HG02840 (cell line): ENCODE results near the gene PACC1.
A peak's percentile ranks its signal among the peaks of the same experiment; 100 is the strongest.
"Not testable (repeated sequence)": the region's sequence is repeated elsewhere in the genome, so short reads cannot be mapped to it uniquely, and the experiment has no call there.

Experiments
- ATAC-seq: cut with Tn5 transposase; IDR thresholded peaks from one replicate; pipeline ENCODE4 v1.9.1; 2021; ENCODE audit warnings: mild to moderate bottlenecking, moderate library complexity, moderate number of reproducible peaks; ENCODE audit not compliant: unreplicated experiment, low FRiP score

PACC1 gene

DNA sequence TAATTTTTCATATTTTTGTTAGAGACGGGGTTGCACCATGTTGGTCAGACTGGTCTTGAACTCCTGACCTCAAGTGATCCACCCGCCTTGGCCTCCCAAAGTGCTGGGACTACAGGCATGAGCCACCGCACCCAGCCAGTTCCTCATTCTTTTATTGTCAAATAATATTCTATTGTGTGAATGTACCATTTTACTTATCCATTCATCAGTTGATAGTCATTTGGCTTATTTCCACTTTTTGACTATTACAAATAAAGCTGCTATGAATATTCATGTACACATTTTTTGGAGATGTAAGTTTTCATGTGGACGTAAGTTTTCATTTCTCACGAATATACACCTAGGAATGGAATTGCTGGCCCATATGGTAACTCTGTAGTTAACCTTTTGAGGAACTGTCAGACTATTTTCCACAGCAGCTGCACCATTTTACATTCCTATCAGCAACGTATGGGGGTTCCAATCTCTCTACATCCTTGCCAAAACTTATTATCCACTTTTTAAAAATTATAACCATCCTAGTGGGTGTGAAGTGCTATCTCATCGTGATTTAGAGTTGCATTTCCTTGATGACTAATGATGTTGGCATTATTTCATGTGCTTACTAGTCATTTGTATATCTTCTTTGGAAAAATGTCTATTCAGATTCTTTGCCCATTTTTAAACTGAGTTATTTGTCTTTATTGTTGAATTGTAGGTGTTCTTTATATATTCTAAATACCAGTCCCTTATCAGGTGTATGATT is 12.7 kb downstream of the PACC1 start:
- no peak for ATAC-seq

DNA sequence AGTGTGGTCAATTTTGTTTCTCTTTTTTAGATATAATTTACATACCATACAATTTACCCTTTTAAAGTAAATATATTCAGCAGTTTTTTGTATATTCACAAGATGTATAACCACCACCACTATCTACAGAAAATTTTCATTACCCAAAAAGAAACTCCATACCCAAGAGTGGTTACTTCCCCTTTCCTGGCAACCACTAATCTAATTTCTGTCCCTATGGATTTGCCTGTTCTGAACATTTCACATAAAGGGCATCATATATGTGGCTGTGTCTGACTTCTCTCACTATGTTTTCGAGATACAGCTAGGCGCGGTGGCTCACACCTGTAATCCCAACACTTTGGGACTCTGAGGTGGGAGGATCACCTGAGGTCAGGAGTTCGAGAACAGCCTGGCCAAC is 13.6 kb downstream of the PACC1 start:
- no peak for ATAC-seq

DNA sequence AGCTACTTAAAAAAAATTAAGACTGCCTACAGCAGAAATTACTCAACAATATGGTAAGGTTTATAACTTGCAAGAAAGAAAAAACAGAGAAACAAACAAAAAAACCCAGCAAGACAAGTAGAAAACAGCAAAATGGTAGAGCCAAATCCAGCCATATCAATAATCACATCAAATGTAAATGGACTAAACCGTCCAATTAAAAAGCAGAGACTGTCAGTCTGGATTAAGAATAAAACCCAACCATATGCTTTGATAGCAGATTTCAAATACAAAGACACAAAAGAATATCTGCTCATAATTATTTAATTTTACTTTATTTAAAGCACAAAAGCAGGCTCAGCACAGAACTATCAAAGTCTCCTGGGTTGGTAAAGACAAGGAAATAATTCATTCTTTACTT is 17.5 kb downstream of the PACC1 start:
- no peak for ATAC-seq

DNA sequence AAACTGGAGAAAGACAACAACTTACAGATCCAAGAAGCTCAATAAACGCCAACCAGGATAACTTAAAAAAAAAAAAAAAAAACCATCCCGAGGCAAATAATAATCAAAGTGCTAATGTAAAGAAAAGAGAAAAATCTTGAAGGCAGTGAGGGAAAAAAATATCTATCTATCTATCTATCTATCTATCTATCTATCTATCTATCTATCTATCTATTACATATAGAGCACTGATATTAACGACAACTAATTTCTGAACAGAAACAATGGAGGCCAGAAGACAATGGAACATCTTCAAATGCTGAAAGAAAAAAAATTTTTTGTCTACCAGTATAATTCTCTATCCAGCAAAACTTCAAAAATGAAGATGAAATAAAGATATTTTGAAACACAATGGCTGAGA is 18.0 kb downstream of the PACC1 start:
- no peak for ATAC-seq

DNA sequence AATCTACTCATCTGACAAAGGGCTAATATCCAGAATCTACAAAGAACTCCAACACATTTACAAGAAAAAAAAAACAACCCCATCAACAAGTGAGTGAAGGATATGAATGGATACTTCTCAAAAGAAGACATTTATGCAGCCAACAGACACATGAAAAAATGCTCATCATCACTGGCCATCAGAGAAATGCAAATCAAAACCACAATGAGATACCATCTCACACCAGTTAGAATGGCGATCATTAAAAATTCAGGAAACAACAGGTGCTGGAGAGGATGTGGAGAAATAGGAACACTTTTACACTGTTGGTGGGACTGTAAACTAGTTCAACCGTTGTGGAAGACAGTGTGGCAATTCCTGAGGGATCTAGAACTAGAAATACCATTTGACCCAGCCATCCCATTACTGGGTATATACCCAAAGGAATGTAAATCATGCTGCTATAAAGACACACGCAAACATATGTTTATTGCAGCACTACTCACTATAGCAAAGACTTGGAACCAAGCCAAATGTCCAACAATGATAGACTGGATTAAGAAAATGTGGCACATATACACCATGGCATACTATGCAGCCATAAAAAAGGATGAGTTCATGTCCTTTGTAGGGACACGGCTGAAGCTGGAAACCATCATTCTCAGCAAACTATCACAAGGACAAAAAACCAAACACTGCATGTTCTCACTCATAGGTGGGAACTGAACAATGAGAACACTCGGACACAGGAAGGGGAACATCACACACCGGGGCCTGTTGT is 18.8 kb downstream of the PACC1 start:
- ATAC-seq: not testable (repeated sequence)

DNA sequence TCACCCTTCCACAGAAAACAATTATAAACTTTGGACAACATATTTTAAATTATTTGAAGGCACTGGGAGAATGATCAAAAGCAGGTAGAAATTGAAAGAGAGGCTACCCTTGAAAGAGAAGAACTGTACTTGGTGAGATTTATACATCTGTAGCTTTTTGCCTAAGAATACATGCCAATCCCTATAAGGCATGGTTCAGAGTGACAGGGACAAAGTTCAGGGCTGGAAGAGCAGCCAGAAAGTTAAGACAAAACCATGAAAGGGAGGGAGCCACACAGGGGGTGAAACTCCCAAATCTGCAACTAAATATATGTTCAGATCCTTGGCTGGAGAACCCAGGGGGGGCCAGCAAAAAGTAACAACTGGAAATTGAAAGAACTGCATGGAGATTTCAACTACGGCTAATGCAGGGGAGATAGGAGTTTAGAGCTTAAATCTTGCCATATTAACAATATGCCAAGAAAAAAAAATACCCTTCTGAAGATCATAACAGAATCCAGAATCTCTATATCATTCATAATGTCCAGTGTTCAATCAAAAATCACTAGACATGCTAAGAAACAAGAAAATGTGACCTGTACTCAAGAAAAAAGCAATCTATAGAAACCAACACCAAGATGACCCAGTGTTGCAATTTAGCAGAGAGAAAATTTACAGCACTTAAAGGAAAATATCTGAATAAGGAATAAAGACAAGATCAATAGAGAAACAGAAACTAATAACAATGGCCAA is 25.5 kb downstream of the PACC1 start:
- ATAC-seq: no peak

DNA sequence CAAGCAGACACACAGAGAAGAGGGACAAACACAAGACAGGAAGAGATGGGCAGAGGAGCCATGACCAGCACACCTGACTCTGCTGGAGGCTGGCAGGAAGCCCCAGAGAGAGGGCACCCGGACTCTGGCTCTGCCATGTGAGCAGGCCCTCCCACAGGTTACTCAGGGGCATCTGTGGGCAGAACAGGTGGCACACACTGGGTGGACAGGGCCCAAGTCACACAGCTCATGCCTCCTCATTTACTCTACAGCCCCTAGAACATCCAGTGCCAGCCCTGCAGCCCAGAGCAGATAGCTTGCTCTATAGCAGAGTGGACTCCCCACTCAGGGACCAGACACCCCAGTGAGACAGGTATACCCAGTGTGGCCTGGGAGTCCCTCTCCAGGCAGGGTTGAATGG is 28.7 kb downstream of the PACC1 start:
- no peak for ATAC-seq

DNA sequence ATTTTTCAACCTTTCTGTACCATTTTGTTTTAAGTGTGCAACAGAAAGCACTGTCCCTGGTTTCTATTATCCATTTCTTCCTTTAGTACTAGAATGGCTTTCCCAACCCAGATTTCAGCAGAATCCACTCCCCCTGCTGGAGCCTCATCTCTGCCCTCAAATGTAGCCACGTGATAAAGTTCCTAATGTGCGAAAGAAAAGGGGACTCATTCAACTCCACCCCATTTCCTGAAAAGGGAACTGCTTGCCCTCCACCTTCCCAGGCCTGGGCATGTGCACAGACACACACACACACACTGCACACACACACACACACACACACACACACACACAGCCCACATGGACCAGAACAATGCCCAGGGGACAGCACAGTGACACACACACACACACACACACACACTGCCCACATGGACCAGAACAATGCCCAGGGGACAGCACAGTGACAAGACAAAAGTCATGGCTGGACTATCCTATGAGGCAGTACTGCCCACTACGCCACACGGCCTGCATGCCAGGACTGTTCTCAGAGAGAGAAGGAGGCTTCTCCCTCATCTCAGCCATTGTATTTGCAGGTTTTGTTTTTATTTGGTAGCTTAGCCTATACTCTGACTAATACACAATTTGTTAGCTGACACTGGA is 33.2 kb downstream of the PACC1 start:
- no peak for ATAC-seq

DNA sequence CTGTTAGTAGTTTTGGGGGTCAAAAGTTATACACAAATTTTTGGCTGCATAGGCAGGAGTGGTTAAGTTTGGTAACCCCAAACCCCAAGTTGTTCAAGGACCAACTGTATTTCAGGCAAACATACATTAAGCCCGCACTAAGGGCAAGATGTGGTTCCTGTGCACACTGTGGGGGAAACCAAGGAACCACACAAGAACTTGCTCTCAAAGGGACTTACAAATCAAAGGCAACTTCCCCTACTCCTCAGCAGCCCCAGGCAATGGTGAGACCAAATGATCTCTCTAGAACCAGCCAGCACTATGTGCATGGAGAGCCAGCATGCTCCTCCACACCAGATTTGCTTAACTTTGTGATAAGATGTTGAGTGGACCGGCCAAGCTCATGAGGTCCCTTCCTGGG is 35.3 kb downstream of the PACC1 start:
- no peak for ATAC-seq

DNA sequence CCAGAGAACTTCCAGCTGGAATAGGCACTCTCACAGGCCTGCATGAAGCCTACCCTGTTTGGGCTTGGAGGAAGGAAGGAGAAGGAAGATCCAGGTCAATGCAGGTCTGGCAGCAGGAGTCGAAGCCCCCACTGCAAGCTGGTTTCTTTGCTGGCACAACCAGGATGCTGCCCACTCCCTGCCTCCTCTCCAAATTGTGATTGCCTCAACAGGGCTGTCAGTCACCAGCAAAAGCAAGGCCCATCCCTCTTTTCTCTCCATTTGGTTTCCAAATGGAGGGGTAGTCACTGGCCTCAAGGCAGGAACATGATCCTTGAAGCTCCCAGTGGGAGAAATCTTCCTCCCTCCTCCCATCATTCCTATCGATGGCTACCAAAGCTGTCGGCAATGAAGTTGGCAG is 37.0 kb downstream of the PACC1 start:
- no peak for ATAC-seq

DNA sequence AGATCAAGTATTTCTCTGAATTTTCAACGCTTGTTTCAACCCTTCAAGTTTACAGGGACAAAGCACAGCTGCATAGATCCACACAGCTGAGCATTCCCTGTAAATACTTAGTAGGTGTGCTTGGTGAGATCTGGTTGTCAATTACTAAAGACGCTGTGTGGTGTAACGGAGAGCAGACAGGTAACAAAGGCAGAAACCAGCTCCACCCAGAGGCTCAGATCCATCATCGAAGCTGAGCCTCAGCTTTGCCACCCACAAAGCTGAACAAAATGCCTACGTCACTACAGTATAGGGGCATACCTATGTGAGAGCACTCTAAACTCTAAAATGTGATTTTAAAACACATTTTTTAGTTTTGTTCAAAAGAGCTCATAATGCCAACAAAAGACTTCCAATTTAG is 38.7 kb downstream of the PACC1 start:
- no peak for ATAC-seq

DNA sequence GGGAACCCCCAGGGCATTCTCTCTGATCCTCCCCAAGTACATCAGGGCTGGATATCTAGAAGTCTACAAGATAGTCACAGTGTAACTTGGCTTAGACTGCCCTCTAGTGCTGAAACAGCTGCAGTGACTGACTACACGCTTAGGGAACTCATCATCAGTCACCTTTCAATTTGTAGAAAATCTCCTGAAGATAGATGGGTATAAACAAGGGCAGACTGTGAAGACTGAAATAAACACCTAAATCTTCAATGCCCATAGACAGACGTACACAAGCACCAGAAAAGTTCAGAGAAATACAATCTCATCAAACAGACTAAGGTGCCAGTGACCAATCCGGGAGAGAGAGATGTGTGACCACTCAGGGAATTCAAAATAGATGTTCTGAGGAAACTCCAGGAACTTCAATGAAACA is 46.6 kb downstream of the PACC1 start:
- peak; percentile 83 for ATAC-seq

DNA sequence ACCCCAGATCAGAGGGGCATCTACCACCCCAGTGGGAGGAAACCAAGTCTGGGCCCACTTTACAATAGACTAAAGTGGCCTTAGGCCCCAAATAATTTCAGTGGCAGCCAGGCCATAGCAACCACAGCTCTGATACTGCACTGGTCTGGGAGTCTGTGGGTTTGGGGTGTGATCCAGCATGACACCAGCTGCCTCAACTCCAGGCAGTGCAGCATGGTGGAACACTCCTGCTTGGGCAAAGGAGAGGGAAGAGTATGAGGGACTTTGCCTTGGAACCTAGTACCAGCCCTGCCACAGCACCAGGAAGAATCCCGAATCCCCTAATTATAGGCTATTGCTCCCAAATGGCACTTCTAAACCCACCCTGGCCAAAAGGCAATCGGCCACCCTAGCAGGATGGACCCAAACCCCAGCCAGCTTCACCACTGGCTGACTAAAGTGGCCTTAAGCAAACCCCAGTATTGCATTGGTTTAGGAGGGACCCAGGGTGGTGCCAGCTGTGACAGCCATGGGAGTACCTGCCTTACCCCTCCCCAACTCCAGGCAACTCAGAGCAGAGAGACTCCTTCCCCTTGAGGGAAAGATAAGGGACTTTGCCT is 47.1 kb downstream of the PACC1 start:
- peak; percentile 12 for ATAC-seq

DNA sequence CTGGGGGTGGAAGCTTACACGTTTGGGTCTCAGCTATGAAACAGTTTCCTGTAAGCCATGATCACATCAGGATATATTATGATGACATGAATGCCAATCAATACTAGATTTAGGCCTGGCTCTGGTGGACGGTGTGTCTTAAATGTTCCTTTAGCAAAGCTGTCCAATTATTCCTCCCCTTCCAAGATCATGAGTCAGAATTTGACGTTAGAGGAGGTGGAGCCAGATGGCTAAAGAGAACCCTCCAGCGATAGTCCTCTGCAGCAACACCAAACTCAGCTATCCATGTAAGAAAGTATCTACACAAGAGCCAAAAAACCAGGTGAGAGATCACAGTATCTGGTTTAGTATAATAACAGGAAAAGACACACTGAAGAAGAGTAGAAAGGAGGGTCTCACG is 47.8 kb downstream of the PACC1 start:
- no peak for ATAC-seq

DNA sequence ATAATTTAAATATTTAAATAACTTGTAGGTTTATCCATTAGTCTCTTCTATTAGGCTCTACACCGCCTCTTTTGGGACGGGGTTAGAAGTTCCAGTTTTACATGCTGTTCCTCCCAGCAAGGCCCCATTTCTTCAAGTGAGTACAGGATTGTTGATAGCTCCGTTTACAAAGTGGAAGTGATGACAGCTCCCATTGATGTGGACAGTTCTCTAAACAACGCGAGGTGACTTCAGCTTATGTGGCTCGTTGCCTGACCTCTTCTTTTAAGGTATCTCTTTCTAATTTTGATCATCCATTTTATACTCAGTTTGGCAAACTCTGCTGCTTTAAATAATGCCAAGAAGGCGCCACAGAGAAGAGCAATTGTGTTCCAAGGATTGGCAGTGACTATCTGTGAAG is 49.7 kb downstream of the PACC1 start:
- no peak for ATAC-seq

DNA sequence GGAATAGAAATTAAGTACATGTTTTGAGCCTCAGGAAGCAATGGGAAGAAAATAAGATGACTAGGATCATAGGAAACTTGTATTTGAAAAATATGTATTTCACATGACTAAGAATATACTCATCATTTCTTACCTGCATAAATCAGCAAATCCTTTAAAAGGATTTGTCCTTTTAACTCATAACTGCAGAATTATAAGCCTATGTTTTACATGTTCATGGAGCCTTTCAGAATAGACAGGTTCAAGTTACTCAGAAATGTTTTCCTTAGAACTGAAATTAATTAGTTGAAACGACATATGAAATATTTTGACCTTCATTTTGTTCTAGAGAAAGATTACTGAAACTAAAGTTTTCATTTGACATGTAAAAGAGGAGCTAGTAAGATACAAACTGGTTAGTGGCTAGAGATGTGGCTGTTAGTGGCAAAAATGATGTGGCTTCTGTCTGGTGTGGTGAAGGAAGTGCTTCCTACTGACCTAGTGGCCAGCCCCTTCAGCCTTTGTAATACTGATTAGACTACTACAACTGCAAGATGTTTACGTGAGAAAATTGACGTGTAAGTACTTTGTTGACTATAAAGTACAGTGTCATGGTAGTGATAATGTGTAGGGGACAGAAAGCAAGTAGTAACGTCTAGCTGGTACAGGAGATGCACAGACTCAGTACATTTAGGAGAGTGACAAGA is 54.7 kb downstream of the PACC1 start:
- no peak for ATAC-seq

DNA sequence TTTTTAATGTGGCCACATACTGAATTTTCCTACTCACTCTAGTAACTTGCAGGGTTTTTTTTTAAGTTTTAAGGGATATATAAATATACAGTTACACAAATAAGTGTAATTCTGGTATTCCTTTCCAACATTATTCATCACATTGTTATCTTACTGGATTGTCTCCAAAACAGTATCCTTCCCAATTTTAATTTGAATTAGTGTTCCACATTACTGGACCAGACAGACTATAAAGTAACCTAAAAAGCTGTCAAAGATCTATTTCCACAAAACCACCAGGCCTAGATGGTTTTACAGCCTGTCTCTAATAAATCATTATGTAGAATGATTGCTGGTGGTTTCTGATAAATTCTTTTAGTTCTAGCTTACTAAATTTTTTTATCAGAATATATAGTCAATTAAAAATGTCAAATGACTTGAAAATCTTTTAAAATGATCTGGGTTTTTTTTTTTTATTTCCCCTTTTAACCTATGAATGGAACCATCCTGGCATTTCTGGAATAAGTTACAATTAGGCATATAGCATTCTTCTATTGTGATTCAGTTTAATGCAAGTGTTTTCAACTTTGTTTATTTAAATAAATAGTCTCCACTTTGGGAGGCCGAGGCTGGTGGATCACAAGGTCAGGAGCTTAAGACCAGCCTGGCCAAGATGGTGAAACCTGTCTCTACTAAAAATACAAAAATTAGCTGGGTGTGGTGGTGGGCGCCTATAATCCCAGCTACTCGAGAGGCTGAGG is 59.3 kb downstream of the PACC1 start:
- no peak for ATAC-seq

DNA sequence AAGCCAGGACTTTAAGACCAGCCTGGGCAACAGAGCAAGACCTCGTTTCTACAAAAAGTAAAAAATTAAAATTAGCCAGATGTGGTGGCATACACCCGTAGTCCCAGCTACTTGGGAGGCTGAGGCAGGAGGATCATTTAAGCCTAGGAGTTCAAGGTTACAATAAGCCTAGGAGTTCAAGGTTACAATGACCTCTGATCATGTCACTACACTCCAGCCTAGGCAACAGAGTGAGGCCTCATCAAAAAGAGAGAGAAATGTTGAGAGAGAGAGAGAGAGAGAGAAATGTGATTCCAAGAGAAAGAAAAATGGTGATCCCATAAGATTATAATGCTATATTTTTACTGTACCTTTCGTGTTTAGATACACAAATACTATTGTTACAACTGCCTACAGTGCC is 60.2 kb downstream of the PACC1 start:
- no peak for ATAC-seq

DNA sequence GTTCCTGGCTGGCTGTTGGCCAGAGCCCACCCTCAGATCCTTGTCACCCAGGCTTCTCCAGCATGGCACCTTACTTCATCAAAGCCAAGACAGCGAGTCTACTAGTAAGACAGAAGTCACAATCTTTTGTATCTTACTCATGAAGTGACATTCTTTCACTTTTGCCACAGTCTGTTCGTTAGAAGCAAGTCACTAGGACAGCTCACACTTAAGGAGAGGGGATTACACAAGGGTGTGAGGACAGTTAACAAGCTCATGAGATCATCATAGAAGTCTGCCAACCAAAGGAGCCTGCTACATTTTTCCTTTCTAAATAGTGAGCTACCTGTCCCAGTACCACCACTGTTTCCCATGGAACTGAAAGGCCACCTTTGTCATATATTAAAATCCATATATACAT is 61.5 kb downstream of the PACC1 start:
- no peak for ATAC-seq
